Measurements from ENCODE around the gene NDUFC2.
"Not testable (repeated sequence)": the region's sequence is repeated elsewhere in the genome, so short reads cannot be mapped to it uniquely, and the experiment has no call there.

Gene NDUFC2

DNA sequence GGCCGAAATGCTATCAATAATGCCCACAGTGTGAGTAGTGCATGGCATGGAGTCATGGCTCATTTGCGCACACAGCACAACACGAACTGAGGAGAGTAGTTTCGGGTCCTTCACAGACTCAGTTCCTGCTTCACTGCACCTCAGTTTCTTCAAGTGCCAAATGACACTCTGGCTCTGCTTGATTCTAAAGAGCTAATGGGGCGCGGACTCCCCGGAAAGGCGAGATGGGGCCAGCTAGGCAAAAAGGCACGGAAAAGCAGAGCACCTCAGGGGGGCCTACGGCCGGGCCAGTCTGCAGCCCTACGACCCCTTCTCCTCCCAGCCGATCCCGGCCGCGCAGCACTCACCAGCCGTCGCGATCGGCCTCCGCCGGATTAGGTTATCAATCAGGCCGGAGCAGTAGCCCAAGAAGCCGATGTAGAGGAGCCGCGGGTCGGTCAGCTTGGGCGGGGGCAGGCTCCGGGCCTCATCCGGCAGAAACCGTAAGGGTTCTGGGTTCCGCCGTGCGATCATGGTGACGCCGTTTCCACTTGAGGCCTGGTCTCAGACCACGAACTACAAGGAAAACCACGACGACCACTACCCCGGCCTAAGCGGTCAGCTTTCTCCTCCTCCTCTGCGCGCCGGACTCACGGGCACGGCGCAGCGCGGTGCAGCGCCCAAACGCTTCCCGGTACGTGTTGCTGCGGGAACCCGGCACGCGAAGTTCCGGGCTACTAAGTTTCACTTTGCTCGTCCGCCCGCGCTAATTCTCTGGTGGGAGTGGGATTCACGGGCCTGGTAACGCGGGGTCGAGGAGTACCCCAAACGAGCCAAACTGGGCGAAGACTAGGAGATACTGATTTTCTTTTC is at the start of gene NDUFC2:
Gene NDUFC2, minus strand, starts transcription at position 631 of the 852 bp plus-strand sequence. Its CDS starts 118 bp downstream, at position 513.
- DNase-seq (ENCODE audit: low read depth in 3 of 3) = peak; percentile 29 to 51 (median 43)

DNA sequence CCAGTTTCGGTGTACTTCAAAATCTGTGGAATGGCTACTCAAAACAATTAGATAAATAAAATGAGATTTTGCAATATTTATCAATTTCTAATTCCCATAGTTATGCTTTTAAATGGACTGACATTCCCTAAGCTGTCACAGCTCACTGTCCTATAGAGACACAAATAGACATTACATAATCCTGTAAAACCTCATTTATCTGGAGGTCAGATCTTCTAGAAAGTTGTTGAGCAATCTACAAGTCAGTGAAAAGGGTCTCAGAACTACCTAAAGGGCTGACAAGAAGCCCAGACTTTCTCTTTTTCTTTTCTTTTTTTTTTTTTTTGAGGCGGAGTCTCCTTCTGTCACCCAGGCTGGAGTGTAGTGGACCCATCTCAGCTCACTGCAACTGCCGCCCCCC is 47.7 kb upstream of the NDUFC2 start:
- DNase-seq (ENCODE audit: low read depth in 3 of 3) = no peak

DNA sequence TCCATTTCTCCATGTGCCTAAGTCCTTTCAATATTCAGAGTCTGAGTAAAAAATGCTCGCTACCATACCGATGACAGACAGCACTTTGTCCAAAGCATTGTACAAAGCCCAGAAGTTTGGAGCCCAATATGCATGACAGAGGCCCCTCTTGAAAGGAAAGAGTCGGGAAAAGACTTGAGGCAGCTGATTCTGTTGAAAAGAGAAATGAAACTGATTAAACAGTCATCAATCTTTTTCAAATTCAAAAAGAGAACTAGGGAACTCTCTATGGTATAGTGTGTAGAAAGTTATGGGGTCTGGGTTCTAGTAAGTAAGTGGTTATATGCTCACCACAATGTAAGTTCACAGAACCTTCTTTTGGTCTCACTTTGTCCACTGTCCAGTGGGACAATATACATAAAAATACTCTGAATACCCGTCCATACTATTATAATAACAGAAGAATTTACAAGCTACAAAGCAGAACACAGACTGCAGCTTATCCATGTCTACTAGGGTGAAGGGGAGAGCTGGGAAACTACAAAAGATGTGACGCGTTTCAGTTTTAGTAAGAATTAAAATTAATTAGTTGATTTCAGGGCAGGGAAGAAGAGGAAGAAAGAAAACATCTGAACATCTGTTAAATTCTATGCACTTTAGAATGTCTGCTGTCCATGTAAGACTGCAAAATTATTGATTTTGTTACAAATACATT is 33.1 kb upstream of the NDUFC2 start:
- DNase-seq (ENCODE audit: low read depth in 3 of 3) = no peak

DNA sequence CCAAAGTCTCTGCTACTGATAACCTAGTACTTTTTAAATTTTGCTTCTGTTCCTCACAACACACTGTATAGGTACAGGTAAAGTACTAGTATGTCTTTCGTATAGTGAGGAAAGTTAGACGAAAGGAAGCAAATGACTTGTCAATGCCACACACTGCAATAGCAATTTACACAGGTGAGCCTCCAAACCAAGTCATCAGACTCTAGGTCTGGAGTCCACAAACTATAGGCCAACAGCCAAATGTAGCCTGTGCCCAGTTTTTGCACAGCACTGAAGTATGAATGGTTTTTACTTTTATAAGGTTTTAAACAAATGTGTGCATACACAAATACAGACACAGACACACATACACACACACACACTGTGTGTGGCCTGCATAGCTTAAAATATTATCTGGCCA is 31.6 kb upstream of the NDUFC2 start:
- DNase-seq (ENCODE audit: low read depth in 3 of 3) = no peak

DNA sequence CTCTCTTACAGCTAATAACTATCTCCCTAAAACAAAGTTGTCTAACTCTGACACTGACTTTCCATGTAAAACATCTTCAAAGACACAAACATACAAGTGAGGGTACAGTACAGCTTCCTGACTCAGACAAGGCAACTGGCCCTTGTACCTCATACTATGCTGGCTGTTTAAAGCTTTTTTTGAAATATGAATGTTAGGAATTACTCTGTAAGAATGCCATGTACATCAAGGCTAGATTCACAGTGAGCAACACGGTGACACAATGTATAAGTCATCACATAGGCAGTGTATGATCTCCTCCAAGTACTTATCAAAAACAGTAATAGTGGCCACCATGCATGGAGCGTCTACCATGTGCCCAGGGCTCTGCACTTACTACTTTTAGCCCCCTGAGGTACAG is 31.2 kb upstream of the NDUFC2 start:
- no peak for DNase-seq (ENCODE audit: low read depth in 3 of 3)

DNA sequence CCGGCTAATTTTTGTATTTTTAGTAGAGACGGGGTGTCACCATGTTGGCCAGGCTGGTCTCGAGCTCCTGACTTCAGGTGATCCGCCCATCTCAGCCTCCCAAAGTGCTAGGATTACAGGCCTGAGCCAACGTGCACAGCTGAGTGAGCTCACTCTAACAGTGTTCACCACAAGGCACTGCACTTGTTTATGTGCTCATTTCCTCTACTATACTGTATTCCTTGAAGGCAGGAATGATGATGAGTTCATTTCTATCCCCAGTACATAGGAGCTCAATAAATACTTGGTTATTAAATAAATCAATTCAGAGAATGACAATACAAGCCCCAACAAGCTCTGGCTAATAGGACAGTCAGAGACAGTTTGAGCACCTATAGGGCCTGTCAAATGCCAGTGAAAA is 30.7 kb upstream of the NDUFC2 start:
- DNase-seq (ENCODE audit: low read depth in 3 of 3) = no peak

DNA sequence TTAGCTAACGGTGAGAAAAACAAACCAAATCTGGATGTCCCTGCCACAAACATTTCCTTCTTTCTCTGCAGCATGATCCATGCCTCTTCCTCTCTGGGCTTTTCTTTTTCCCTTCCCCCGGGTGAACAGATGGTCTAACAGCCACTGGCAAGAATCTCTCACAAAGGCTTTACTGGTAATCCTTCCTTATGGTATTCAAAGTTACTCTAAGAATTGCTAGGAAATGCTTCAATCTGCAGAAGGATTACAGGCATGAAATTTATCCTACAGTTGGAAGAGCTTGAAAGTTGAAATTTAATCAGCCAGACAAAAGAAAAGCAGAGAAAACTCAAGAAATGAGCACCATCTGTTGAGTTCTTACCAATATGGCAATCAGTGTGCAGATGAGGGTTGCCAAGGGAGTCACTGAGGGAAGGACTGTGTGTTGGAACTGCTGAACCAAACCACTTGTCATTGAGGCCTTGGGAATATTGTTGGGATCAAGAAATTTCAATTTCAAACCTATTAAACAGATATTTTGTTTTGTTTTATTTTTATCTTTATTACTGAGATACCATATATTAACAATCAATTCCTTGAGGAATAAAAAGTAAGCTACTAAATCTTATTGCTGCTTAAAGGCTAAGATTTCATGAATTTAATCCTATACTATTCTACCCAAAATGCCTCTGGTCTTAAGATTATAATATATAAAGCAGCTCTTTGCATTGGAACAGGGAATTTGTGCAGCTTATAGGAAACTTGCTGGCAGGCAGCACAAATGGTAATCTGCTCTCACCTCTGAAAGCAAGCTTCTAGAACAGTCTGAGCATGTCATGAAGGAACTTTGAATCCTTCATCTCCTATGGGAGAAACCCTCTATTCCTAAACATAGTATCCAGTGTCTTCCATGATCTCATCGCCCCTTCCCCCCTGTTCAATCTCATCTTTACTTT is 29.7 kb upstream of the NDUFC2 start:
- DNase-seq (ENCODE audit: low read depth in 3 of 3) = no peak

DNA sequence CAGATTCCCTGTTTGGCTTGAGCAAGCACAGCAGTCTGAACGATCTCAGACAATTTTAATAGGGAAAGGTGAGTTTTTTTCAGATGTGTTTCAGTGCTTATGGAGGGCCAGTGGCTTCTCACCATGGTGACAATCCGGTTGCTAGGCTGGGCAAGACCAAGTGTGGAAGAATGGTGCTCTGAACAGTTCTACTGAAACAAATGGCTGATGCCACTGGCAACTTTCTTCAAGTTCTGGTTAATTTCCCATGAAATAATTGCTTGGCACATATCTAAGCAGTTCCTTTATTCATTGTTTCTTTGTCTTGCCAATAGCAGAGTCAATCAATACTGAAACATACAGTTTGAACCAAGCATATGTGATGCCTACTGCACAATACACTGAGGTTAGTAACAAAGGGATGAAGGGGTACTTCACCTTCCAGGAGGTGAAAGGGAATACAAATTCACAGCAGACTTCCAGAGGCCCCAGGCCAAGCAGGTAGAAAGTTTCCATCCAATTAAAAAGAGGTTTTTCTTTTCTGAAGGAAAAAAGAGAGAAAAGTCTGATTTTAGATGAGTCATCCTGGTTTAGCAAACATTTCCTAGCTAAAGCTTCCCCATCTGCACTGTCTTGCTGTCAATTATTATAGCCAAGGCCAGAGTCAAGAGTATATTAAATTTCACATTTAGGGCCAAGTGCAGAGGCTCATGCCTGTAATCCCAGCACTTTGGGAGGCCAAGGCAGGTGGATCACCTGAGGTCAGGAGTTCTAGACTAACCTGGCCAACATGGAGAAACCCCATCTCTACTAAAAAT is 21.2 kb upstream of the NDUFC2 start:
- DNase-seq (ENCODE audit: low read depth in 3 of 3) = no peak

DNA sequence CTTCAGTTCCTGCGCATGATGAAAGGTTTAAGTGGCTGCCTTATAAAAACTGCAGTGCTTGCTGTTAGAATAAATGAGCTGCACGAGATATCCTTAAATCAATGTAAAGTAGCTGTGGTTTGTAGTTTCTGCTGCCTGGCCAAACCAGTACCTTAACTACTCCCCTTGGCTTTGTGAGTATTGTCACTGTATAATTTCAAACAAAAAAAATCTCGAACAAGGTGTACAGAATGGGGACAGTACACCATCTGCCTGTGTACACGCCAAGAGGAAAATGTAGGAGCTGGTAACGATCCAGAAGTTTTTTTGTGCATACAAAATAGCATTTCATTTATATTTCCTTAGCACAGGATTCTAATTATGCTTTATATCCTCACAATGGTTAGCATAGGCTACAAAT is 20.6 kb upstream of the NDUFC2 start:
- DNase-seq (ENCODE audit: low read depth in 3 of 3) = no peak

DNA sequence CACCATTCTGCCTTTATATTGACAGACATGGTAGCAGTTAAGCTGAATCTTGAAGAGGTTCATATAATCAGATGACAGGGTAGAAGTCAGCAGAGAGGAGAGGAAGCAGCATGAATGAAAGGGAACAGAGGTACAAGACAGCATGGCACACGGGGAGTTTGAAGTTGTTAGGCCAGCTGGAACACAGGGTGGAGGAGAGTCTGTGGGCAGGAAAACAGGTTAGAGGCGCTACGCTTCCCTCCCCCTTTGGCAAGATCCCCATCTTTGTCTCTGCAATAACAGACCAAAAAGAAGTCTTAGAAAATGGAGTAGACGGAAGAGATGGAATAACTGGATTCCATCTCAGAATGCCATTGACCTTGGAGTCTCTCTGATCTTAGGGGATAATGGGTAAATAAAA is 20.0 kb upstream of the NDUFC2 start:
- no peak for DNase-seq (ENCODE audit: low read depth in 3 of 3)

DNA sequence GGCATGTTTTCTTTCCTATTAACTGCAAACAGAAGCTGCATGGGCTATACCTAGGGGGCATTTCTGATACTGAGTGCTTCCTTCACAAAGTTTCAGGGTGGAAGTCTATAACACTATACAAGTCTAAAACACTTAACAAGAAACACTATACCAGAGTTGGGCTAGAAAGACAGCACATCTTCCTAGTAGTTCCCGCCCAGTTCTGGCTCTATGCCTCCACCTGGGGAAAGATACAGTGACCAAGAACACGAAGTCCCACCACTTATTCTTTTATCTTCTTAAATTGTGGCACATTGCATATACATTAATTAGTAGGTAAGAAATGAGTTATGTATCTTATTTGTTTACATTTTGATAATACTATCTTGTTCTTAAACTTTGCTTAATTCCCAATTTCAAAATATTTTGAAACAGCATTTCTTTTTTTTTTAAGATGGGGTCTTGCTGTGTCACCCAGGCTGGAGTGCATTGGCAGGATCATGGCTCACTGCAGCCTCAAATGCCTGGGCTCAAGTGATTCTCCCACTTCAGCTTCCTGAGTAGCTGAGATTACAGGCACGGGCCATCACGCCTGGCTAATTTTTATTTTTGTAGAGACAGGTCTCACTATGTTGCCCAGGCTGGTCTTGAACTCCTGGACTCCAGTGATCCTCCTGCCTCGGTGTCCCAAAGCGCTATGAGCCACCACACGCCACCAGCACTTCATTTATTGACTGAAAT is 18.2 kb upstream of the NDUFC2 start:
- no peak for DNase-seq (ENCODE audit: low read depth in 3 of 3)

DNA sequence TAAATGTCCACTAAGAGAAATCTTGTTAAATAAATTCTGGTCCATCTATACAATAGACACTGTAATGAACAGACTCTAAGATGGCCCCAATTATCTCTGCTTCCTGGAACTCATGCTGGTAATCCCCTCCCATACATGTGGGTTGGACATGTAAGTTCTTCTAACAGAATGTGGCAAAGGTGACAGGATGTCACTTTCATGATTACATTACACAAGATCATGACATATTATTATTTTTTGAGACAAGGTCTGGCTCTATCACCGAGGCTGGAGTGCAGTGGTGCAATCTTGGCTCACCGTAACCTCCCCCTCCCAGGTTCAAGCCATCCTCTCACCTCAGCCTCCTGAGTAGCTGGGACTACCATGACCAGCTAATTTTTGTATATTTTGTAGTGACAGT is 14.6 kb upstream of the NDUFC2 start:
- no peak for DNase-seq (ENCODE audit: low read depth in 3 of 3)

DNA sequence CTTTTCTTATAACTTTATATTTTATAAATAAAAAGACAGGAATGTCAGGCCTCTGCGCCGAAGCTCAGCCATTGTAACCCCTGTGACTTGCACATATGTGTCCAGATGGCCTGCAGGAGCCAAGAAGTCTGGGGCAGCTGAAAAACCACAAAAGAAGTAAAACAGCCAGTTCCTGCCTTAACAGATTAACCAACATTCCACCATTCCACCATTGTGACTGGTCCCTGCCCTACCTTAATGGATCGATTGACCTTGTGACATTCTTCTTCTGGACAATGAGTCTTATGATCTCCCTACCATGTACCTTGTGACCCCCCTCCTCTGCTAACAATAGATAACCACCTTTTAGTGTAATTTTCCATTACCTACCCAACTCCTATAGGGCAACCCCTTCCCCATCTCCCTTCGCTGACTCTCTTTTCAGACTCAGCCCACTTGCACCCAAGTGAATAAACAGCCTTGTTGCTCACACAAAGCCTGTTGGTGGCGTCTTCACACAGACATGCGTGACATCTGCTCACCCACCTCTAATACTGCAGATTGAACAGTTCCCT is 6.9 kb upstream of the NDUFC2 start:
- DNase-seq (ENCODE audit: low read depth in 3 of 3) = not testable (repeated sequence)

DNA sequence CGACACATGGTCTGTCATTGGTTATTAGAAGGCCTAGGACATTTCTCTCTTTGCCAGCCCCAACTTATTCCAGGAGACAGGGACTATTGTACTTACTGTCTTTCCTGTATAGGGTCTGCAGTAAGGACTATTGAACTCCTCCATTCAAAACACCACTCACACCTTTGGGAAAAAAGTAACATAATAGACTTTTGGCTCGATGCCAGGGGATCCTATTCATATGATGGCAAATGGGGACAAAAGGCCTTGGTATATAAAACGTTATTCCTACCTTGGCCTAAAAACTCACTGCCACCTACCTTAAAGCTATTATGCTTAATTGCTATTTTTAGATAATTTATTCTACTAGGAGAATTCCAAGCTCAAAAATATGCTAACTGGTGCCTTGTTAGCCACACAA is 6.3 kb upstream of the NDUFC2 start:
- no peak for DNase-seq (ENCODE audit: low read depth in 3 of 3)

DNA sequence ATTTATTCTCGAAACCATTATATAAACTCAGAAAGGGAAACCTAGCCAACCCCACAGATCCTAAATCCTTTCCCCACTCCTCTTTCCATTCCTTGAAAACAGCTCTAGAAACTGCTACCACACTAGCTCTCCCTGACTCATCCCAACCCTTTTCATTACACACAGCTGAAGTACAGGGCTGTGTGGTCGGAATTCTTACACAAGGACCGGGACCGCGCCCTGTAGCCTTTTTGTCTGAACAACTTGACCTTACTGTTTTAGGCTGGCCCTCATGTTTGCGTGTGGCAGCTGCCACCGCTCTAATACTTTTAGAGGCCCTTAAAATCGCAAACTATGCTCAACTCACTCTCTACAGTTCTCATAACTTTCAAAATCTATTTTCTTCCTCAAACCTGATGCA is 4.8 kb upstream of the NDUFC2 start:
- DNase-seq (ENCODE audit: low read depth in 3 of 3) = not testable (repeated sequence)

DNA sequence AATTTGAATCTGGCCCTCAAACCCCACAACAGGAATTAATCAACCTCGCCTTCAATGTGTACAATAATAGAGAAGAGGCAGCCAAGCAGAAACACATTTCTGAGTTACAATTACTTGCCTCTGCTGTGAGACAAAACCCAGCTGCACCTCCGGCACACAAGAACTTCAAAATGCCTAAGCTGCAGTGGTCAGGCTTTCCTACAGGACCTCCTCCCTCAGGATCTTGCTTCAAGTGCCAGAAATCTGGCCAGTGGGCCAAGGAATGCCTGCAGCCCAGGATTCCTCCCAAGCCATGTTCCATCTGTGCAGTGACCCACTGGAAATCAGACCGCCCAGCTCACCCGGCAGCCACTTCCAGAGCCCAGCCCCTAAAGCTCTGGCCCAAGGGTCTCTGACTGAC is 3.4 kb upstream of the NDUFC2 start:
- DNase-seq (ENCODE audit: low read depth in 3 of 3) = no peak

DNA sequence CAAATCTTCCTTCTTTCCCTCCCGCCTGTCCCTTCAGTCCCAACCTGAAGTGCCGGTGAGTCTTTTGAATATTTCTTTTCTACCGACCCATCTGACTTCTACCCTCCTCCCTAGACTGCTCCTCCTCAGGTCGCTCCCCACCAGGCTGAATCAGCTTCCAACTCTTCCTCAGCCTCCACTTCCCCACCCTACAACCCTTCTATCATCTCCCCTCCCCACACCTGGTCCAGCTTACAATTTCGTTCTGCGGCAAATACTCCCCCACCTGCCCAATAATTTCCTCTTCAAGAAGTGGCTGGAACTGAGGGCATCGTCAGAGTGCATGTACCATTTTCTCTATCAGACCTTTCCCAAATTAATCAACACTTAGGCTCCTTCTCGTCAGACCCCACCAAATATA is 2.5 kb upstream of the NDUFC2 start:
- no peak for DNase-seq (ENCODE audit: low read depth in 3 of 3)

DNA sequence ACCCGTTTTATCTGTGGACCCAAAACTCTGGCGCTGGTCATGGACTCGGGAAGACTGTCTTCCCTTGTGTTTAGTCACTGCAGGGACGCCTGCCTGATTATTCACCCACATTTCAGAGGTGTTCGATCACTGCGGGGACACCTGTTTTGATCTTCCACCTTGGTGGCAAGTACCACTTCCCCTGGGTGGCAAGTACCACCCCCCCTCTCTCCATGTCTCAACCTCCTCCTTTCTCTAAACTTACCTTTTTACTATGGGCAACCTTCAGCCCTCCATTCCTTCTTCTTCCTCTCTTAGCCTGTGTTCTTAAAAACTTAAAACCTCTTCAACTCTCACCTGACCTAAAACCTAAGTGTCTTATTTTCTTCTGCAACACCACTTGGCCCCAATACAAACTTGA is 1.9 kb upstream of the NDUFC2 start:
- no peak for DNase-seq (ENCODE audit: low read depth in 3 of 3)

DNA sequence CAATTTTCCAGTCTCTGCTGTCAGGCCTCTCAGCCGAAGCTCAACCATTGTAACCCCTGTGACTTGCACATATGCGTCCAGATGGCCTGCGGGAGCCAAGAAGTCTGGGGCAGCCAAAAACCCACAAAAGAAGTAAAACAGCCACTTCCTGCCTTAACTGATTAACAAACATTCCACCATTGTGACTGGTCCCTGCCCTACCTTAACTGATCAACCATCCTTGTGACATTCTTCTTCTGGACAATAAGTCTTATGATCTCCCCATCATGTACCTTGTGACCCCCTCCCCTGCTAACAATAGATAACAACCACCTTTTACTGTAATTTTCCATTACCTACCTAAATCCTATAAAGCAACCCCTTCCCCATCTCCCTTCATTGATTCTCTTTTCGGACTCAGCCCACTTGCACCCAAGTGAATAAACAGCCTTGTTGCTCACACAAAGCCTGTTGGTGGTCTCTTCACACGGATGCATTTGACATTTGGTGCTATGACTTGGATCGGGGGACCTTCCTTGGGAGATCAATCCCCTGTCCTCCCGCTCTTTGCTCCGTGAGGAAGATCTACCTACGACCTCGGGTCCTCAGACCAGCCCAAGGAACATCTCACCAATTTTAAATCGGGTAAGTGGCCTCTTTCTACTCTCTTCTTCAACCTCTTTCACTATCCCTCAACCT is 1.3 kb upstream of the NDUFC2 start:
- DNase-seq (ENCODE audit: low read depth in 3 of 3) = no peak
